HepG2 (cell line): Measurements from ENCODE around the gene EVA1A. TPM values are rescaled to one million over a fixed set of nuclear protein-coding genes. Genes with fewer than 3 reads are reported as not detected.

Source experiments
- LCORL ChIP-seq, 2 experiments: fragments of 450-650 bp in 1 of 2; sonication (generic) in 1 of 2; formaldehyde crosslinking in 1 of 2; IDR thresholded peaks; 2 replicates each; pipeline versions ENCODE4 v1.5.0 to v1.6.1; 2017 to 2020; ENCODE audit warnings: antibody characterized with exemption in 1 of 2, missing genetic modification reagents in 1 of 2
- NFKB2 ChIP-seq: sonication (generic); formaldehyde crosslinking; IDR thresholded peaks from 2 replicates; pipeline ENCODE4 v1.4.0; 2020; ENCODE audit warnings: missing genetic modification reagents, borderline replicate concordance
- PCBP1 ChIP-seq: fragments of 200-400 bp; formaldehyde crosslinking; IDR thresholded peaks from 2 replicates; pipeline ENCODE4 v1.6.1; 2017; ENCODE audit warnings: mild to moderate bottlenecking, low read depth, low read length, borderline replicate concordance
- PHF5A ChIP-seq: IDR thresholded peaks from one replicate; pipeline ENCODE4 v1.6.1; 2018; ENCODE audit warnings: low read depth, missing genetic modification reagents; ENCODE audit not compliant: unreplicated experiment
- SRF ChIP-seq: IDR thresholded peaks from 2 replicates; pipeline ENCODE4 v1.6.1; 2011; ENCODE audit warnings: mild to moderate bottlenecking, low read depth, low read length, moderate library complexity
- TP53 ChIP-seq: sonication (generic); formaldehyde crosslinking; conservative IDR thresholded peaks from 2 replicates; pipeline ENCODE4 v1.4.0; 2020; ENCODE audit warnings: missing genetic modification reagents
- ZFP37 ChIP-seq: sonication (generic); formaldehyde crosslinking; IDR thresholded peaks from 2 replicates; pipeline ENCODE4 v1.4.0; 2020; ENCODE audit warnings: missing genetic modification reagents, borderline replicate concordance
- ZNF124 ChIP-seq: sonication (generic); formaldehyde crosslinking; IDR thresholded peaks from 2 replicates; pipeline ENCODE4 v1.4.0; 2020; ENCODE audit warnings: missing genetic modification reagents
- ZNF275 ChIP-seq: sonication (generic); formaldehyde crosslinking; IDR thresholded peaks from 2 replicates; pipeline ENCODE4 v1.8.0; 2022; ENCODE audit warnings: missing genetic modification reagents, mild to moderate bottlenecking, inconsistent platforms, borderline replicate concordance
- ZNF629 ChIP-seq: sonication (generic); formaldehyde crosslinking; conservative IDR thresholded peaks from 2 replicates; pipeline ENCODE4 v1.5.0; 2020; ENCODE audit warnings: missing genetic modification reagents
- polyA plus RNA-seq, 8 experiments: library from polyadenylated mRNA; depleted of rRNA in 3 of 8; stranded (reverse) in 7 of 8; unstranded in 1 of 8; fragments of >200 nt; fragmentation: Illumina TruSeq in 4 of 8; extraction: Trizol in 4 of 8; gene quantifications; 2 replicates each; pipeline versions ENCODE4 v1.2.1 to v1.2.3, GENCODE V29; 2011 to 2016; ENCODE audit warnings: low read depth in 4 of 8, missing spikeins in 1 of 8, mixed read lengths in 1 of 8; ENCODE audit not compliant: insufficient read depth in 1 of 8
- total RNA-seq, 5 experiments: library from RNA; depleted of rRNA; stranded (reverse); fragments of >200 nt; fragmentation: Illumina TruSeq; extraction: Trizol; gene quantifications; 2 replicates each; pipeline ENCODE4 v1.2.3, GENCODE V29; 2016; ENCODE audit warnings: low read depth in 1 of 5
- TF ChIP-seq, protein P1 (sequence below): sonication (generic); formaldehyde crosslinking; IDR thresholded peaks from 2 replicates; pipeline ENCODE4 v1.5.1; 2020; ENCODE audit warnings: mild to moderate bottlenecking, missing genetic modification reagents, moderate library complexity
- TF ChIP-seq, protein P2 (sequence below): IDR thresholded peaks from 2 replicates; pipeline ENCODE4 v1.6.1; 2018; ENCODE audit warnings: missing genetic modification reagents, mild to moderate bottlenecking, missing compliant biosample characterization
- TF ChIP-seq, protein P3 (sequence below): sonication (generic); formaldehyde crosslinking; conservative IDR thresholded peaks from 2 replicates; pipeline ENCODE4 v1.8.1; 2023; ENCODE audit warnings: missing genetic modification reagents
- TF ChIP-seq, protein P4 (sequence below): sonication (generic); formaldehyde crosslinking; IDR thresholded peaks from 2 replicates; pipeline ENCODE4 v1.9.0; 2021; ENCODE audit warnings: missing genetic modification reagents, mild to moderate bottlenecking, borderline replicate concordance
- TF ChIP-seq, protein P5 (sequence below): sonication (generic); formaldehyde crosslinking; IDR thresholded peaks from 2 replicates; pipeline ENCODE4 v1.4.0; 2020; ENCODE audit warnings: mild to moderate bottlenecking, missing genetic modification reagents

EVA1A gene
- total and polyA plus RNA-seq, 2 of the 13 experiments (the other 11 are each of a cell fraction or from before 2014, with no cell fraction given): 57.5 to 57.8 TPM

- TF ChIP-seq, protein P1, sequence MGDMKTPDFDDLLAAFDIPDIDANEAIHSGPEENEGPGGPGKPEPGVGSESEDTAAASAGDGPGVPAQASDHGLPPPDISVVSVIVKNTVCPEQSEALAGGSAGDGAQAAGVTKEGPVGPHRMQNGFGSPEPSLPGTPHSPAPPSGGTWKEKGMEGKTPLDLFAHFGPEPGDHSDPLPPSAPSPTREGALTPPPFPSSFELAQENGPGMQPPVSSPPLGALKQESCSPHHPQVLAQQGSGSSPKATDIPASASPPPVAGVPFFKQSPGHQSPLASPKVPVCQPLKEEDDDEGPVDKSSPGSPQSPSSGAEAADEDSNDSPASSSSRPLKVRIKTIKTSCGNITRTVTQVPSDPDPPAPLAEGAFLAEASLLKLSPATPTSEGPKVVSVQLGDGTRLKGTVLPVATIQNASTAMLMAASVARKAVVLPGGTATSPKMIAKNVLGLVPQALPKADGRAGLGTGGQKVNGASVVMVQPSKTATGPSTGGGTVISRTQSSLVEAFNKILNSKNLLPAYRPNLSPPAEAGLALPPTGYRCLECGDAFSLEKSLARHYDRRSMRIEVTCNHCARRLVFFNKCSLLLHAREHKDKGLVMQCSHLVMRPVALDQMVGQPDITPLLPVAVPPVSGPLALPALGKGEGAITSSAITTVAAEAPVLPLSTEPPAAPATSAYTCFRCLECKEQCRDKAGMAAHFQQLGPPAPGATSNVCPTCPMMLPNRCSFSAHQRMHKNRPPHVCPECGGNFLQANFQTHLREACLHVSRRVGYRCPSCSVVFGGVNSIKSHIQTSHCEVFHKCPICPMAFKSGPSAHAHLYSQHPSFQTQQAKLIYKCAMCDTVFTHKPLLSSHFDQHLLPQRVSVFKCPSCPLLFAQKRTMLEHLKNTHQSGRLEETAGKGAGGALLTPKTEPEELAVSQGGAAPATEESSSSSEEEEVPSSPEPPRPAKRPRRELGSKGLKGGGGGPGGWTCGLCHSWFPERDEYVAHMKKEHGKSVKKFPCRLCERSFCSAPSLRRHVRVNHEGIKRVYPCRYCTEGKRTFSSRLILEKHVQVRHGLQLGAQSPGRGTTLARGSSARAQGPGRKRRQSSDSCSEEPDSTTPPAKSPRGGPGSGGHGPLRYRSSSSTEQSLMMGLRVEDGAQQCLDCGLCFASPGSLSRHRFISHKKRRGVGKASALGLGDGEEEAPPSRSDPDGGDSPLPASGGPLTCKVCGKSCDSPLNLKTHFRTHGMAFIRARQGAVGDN (CRISPR knock-in tag): peak; percentile 47; the same call in 1 of the 2 replicates
- TF ChIP-seq SRF (0 out of 2 replicates have a peak, but pooled peaks have one; percentile 41), PCBP1 (no peak), NFKB2 (CRISPR knock-in tag) (no peak), TP53 (CRISPR knock-in tag) (peak; percentile 67; the same call in 1 of the 2 replicates), ZFP37 (CRISPR knock-in tag) (0 out of 2 replicates have a peak, but pooled peaks have one; percentile 39), ZNF629 (CRISPR knock-in tag) (peak; percentile 89), ZNF124 (CRISPR knock-in tag) (no peak; the same call in 1 of the 2 replicates), PHF5A (peak; percentile 49), LCORL (IDR thresholded peaks at IDR 0.05) (peak; percentile 100), LCORL (CRISPR knock-in tag; IDR thresholded peaks at IDR 0.05) (peak; percentile 100), ZNF275 (no peak; the same call in 1 of the 2 replicates)
- TF ChIP-seq, protein P2, sequence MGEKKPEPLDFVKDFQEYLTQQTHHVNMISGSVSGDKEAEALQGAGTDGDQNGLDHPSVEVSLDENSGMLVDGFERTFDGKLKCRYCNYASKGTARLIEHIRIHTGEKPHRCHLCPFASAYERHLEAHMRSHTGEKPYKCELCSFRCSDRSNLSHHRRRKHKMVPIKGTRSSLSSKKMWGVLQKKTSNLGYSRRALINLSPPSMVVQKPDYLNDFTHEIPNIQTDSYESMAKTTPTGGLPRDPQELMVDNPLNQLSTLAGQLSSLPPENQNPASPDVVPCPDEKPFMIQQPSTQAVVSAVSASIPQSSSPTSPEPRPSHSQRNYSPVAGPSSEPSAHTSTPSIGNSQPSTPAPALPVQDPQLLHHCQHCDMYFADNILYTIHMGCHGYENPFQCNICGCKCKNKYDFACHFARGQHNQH (CRISPR knock-in tag): peak; percentile 95
- TF ChIP-seq, protein P3, sequence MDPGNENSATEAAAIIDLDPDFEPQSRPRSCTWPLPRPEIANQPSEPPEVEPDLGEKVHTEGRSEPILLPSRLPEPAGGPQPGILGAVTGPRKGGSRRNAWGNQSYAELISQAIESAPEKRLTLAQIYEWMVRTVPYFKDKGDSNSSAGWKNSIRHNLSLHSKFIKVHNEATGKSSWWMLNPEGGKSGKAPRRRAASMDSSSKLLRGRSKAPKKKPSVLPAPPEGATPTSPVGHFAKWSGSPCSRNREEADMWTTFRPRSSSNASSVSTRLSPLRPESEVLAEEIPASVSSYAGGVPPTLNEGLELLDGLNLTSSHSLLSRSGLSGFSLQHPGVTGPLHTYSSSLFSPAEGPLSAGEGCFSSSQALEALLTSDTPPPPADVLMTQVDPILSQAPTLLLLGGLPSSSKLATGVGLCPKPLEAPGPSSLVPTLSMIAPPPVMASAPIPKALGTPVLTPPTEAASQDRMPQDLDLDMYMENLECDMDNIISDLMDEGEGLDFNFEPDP (CRISPR knock-in tag): peak; percentile 94; the same call in 1 of the 2 replicates
- TF ChIP-seq, protein P4, sequence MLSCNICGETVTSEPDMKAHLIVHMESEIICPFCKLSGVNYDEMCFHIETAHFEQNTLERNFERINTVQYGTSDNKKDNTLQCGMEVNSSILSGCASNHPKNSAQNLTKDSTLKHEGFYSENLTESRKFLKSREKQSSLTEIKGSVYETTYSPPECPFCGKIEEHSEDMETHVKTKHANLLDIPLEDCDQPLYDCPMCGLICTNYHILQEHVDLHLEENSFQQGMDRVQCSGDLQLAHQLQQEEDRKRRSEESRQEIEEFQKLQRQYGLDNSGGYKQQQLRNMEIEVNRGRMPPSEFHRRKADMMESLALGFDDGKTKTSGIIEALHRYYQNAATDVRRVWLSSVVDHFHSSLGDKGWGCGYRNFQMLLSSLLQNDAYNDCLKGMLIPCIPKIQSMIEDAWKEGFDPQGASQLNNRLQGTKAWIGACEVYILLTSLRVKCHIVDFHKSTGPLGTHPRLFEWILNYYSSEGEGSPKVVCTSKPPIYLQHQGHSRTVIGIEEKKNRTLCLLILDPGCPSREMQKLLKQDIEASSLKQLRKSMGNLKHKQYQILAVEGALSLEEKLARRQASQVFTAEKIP: no peak
- TF ChIP-seq, protein P5, sequence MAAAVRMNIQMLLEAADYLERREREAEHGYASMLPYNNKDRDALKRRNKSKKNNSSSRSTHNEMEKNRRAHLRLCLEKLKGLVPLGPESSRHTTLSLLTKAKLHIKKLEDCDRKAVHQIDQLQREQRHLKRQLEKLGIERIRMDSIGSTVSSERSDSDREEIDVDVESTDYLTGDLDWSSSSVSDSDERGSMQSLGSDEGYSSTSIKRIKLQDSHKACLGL (CRISPR knock-in tag): peak; percentile 72; the same call in 1 of the 2 replicates
Measured at GRCh38 chr2:75522543-75523312, 38.0 kb downstream of the EVA1A start (continued).
